IMR-90 (cell line): ENCODE data around the gene OR52W1. TPM values are rescaled to one million over a fixed set of nuclear protein-coding genes. Genes with fewer than 3 reads are reported as not detected.

ENCODE experiments used
- ATAC-seq: fragments of 200-7000 bp; cut with Tn5 transposase; 2 replicates; pipeline ENCODE4 v1.9.1; 2020; ENCODE audit warnings: low read depth, mild to moderate bottlenecking, moderate library complexity
- BruUV-seq: library from RNA; stranded (reverse); fragments of 400-500 nt; replicated peaks from 2 replicates; lab custom pipeline; 2021; lab: Mats Ljungman, UMichigan
- CTCF ChIA-PET: fragments of 300-600 bp; formaldehyde crosslinking; extraction: SDS; loops from one replicate; lab custom pipeline; 2021; ENCODE audit warnings: antibody characterized with exemption; lab: Yijun Ruan, JAX
- POLR2A ChIA-PET: fragments of 300-600 bp; sonication (Branson Sonifier 250); formaldehyde crosslinking; loops from one replicate; lab custom pipeline; 2022; ENCODE audit warnings: antibody characterized with exemption; ENCODE audit not compliant: unreplicated experiment; lab: Charles Lee
- DNase-seq: peaks from one replicate; pipeline ENCODE4 v3.0.0; 2013
- H2AFZ ChIP-seq: replicated peaks from 2 replicates; pipeline ENCODE3; 2013; ENCODE audit warnings: low read length, mild to moderate bottlenecking; ENCODE audit not compliant: poor library complexity
- H2AK5ac ChIP-seq: 2 replicates; pipeline ENCODE4 v1.6.1; 2013; ENCODE audit warnings: low read depth, low read length, inconsistent platforms
- H2AK9ac ChIP-seq: replicated peaks from 2 replicates; pipeline ENCODE3; 2013; ENCODE audit warnings: mild to moderate bottlenecking, low read depth, low read length, moderate library complexity; ENCODE audit not compliant: poor library complexity
- H2BK120ac ChIP-seq: 2 replicates; pipeline ENCODE4 v1.6.1; 2013; ENCODE audit warnings: low read depth, low read length, inconsistent platforms
- H2BK15ac ChIP-seq: 3 replicates; pipeline ENCODE4 v1.6.1; 2013; ENCODE audit warnings: low read depth, low read length, inconsistent platforms
- H2BK20ac ChIP-seq: 2 replicates; pipeline ENCODE4 v1.6.1; 2013; ENCODE audit warnings: low read depth, mild to moderate bottlenecking, inconsistent platforms, low read length, moderate library complexity
- H2BK5ac ChIP-seq: 2 replicates; pipeline ENCODE4 v1.6.1; 2013; ENCODE audit warnings: mild to moderate bottlenecking, low read depth, low read length, inconsistent platforms; ENCODE audit not compliant: poor library complexity, severe bottlenecking
- H3K14ac ChIP-seq: replicated peaks from 2 replicates; pipeline ENCODE4 v1.6.1; 2013; ENCODE audit warnings: low read depth, low read length, inconsistent platforms
- H3K18ac ChIP-seq: 2 replicates; pipeline ENCODE4 v1.6.1; 2013; ENCODE audit warnings: low read depth, low read length, control low read depth
- H3K23ac ChIP-seq: 2 replicates; pipeline ENCODE4 v1.6.1; 2013; ENCODE audit warnings: low read depth, low read length, inconsistent platforms
- H3K27ac ChIP-seq: 2 replicates; pipeline ENCODE4 v1.5.1; 2013; ENCODE audit warnings: mild to moderate bottlenecking, control low read depth, low read length; ENCODE audit not compliant: insufficient read depth
- H3K27me3 ChIP-seq: 2 replicates; pipeline ENCODE4 v1.6.1; 2013; ENCODE audit warnings: low read length; ENCODE audit not compliant: control insufficient read depth, insufficient read depth
- H3K36me3 ChIP-seq: 2 replicates; pipeline ENCODE4 v1.6.1; 2013; ENCODE audit warnings: low read length, mixed read lengths; ENCODE audit not compliant: control insufficient read depth, insufficient read depth
- H3K4ac ChIP-seq: 2 replicates; pipeline ENCODE4 v1.6.1; 2013; ENCODE audit warnings: low read depth, low read length, inconsistent platforms
- H3K4me1 ChIP-seq: 2 replicates; pipeline ENCODE4 v1.6.1; 2013; ENCODE audit warnings: low read length, mixed read lengths; ENCODE audit not compliant: control insufficient read depth, insufficient read depth
- H3K4me2 ChIP-seq: 2 replicates; pipeline ENCODE4 v1.6.1; 2013; ENCODE audit warnings: low read depth, mild to moderate bottlenecking, control low read depth, low read length, moderate library complexity
- H3K4me3 ChIP-seq: 2 replicates; pipeline ENCODE4 v1.5.1; 2013; ENCODE audit warnings: low read depth, mild to moderate bottlenecking, control low read depth, low read length, moderate library complexity; ENCODE audit not compliant: insufficient read depth
- H3K56ac ChIP-seq: 2 replicates; pipeline ENCODE4 v1.6.1; 2013; ENCODE audit warnings: low read length, inconsistent platforms; ENCODE audit not compliant: insufficient read depth; ENCODE audit errors: extremely low read depth
- H3K79me1 ChIP-seq, 2 experiments: 2 replicates each; pipeline ENCODE4 v1.6.1; 2013; ENCODE audit warnings: low read length in 2 of 2, inconsistent platforms in 1 of 2, low read depth in 1 of 2
- H3K9ac ChIP-seq: 2 replicates; pipeline ENCODE4 v1.6.1; 2013; ENCODE audit warnings: low read depth, low read length, control low read depth
- H3K9me1 ChIP-seq: 2 replicates; pipeline ENCODE4 v1.6.1; 2013; ENCODE audit warnings: low read length, inconsistent platforms; ENCODE audit not compliant: insufficient read depth
- H3K9me3 ChIP-seq: 2 replicates; pipeline ENCODE4 v1.6.1; 2013; ENCODE audit warnings: low read length; ENCODE audit not compliant: control insufficient read depth, insufficient read depth
- H4K20me1 ChIP-seq: 2 replicates; pipeline ENCODE4 v1.6.1; 2013; ENCODE audit warnings: low read length, inconsistent platforms; ENCODE audit not compliant: insufficient read depth
- H4K5ac ChIP-seq: 2 replicates; pipeline ENCODE4 v1.6.1; 2013; ENCODE audit warnings: mild to moderate bottlenecking, low read depth, low read length, control low read depth
- H4K8ac ChIP-seq, 2 experiments: 2 replicates each; pipeline ENCODE4 v1.6.1; 2013; ENCODE audit warnings: low read depth in 2 of 2, low read length in 2 of 2, control low read depth in 1 of 2, inconsistent platforms in 1 of 2
- H4K91ac ChIP-seq: 2 replicates; pipeline ENCODE4 v1.6.1; 2013; ENCODE audit warnings: low read depth, low read length, inconsistent platforms; ENCODE audit not compliant: insufficient read depth
- CEBPB ChIP-seq: IDR thresholded peaks from 2 replicates; pipeline ENCODE4 v1.6.1; 2012; ENCODE audit warnings: low read depth, low read length, improper control_type of control experiment
- ELK1 ChIP-seq: fragments of 150-350 bp; IDR thresholded peaks from 2 replicates; pipeline ENCODE4 v1.6.1; 2016; ENCODE audit warnings: low read depth, mild to moderate bottlenecking, low read length, moderate library complexity, borderline replicate concordance
- MAFK ChIP-seq: IDR thresholded peaks from 2 replicates; pipeline ENCODE4 v1.6.1; 2012; ENCODE audit warnings: low read depth, low read length, improper control_type of control experiment
- MXI1 ChIP-seq: IDR thresholded peaks from 2 replicates; pipeline ENCODE4 v1.6.1; 2012; ENCODE audit warnings: low read depth, mild to moderate bottlenecking, low read length, moderate library complexity, borderline replicate concordance
- NFE2L2 ChIP-seq: fragments of 150-350 bp; IDR thresholded peaks from 2 replicates; pipeline ENCODE4 v1.6.1; 2016; ENCODE audit warnings: low read depth, mild to moderate bottlenecking, low read length
- RAD21 ChIP-seq: IDR thresholded peaks from 2 replicates; pipeline ENCODE4 v1.6.1; 2012; ENCODE audit warnings: low read length, improper control_type of control experiment
- RFX5 ChIP-seq: IDR thresholded peaks from 2 replicates; pipeline ENCODE4 v1.8.0; 2012; ENCODE audit warnings: low read depth, mild to moderate bottlenecking, low read length, moderate library complexity
- WGBS, 2 experiments: methylation state at CpG; one replicate each; pipeline versions ENCODE4 v1.1.5 to v1.1.7; 2013; ENCODE audit warnings: missing lambda C conversion rate in 2 of 2; ENCODE audit not compliant: insufficient read length in 1 of 2; ENCODE audit errors: extremely low coverage in 2 of 2; 5-methylcytosine and 5-hydroxymethylcytosine counted together
- dilution Hi-C: fragments of 300-500 bp; cut with HindIII; formaldehyde crosslinking; loops from one replicate; pipeline ENCODE4 v1.14.3; 2018; ENCODE audit warnings: low sequenced_read_pairs; ENCODE audit not compliant: unreplicated experiment
- in situ Hi-C: fragments of 300-500 bp; cut with MboI; formaldehyde crosslinking; loops from 3 replicates; pipeline ENCODE4 v1.14.3; 2019; ENCODE audit warnings: low sequenced_read_pairs, inconsistent platforms, mixed read lengths
- intact Hi-C: fragments of 100-400 bp; cut with micrococcal nuclease; formaldehyde crosslinking; loops from 2 replicates; pipeline ENCODE4 v1.10.0; 2022
- polyA plus RNA-seq, 3 experiments: library from polyadenylated mRNA; depleted of rRNA; stranded (reverse); fragments of >200 nt; gene quantifications; 2 replicates each; pipeline ENCODE4 v1.2.3, GENCODE V29; 2012; ENCODE audit warnings: low replicate concordance in 1 of 3
- total RNA-seq: library from RNA; depleted of rRNA; stranded (reverse); fragments of >200 nt; gene quantifications from 2 replicates; pipeline ENCODE4 v1.2.3, GENCODE V29; 2012
- TF ChIP-seq, protein P1 (sequence below): fragments of 150-350 bp; IDR thresholded peaks from 2 replicates; pipeline ENCODE4 v1.6.1; 2017; ENCODE audit warnings: mild to moderate bottlenecking, antibody characterized with exemption, low read length, low read depth

Gene OR52W1
- total and polyA plus RNA-seq, 2 of the 4 experiments (the other 2 are of a cell fraction): not detected

DNA sequence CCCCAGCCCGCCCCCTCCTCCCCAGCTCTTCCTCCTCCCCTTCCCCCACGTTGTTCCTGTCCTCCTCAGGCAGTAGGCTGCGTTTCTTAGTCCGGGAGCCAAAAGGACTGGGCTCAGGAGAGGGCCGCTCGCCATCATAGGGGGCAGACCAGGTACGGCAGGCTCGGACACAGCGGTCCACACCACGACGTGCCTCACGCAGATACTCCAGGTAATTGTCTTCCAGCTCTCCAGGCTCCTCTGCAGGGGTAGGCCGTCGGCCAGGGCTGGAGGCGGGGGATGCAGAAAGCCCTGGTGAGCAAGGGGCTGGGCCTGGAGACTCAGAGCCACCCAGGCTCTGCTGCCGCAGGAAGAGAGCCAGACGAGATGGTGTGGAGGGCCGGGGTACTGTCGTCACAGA is 18.7 kb downstream of the OR52W1 start:
- H3K18ac ChIP-seq: no peak overlapping the region
- no peak overlapping the region for H3K23ac ChIP-seq
- peaks cover 3% of the 10 kb centered on the region; the same call in 1 of the 2 replicates for H4K20me1 ChIP-seq
- H3K9me3 ChIP-seq: no peaks in the 10 kb centered on the region
- H2AK5ac ChIP-seq: no peak overlapping the region
- H3K56ac ChIP-seq: no peak overlapping the region
- TF ChIP-seq MXI1 (no peak), NFE2L2 (no peak), ELK1 (no peak), RFX5 (no peak), CEBPB (no peak), MAFK (no peak), RAD21 (no peak)
- TF ChIP-seq, protein P1, sequence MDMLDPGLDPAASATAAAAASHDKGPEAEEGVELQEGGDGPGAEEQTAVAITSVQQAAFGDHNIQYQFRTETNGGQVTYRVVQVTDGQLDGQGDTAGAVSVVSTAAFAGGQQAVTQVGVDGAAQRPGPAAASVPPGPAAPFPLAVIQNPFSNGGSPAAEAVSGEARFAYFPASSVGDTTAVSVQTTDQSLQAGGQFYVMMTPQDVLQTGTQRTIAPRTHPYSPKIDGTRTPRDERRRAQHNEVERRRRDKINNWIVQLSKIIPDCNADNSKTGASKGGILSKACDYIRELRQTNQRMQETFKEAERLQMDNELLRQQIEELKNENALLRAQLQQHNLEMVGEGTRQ: no peak
- WGBS, 2 experiments: 94% methylated on average over 16 of the region's 19 CpGs; no CpG with 5 or more reads in 1 of the 2 experiments
- H3K4me2 ChIP-seq: no peak overlapping the region
- no peak overlapping the region for H3K27ac ChIP-seq
- peaks cover 5% of the 10 kb centered on the region for H3K4me1 ChIP-seq
- no peak overlapping the region for H4K91ac ChIP-seq
- H3K79me1 ChIP-seq: peaks cover 8 to 14% of the 10 kb centered on the region in 2 experiments; a peak in 3 of 4 replicates
- H3K27me3 ChIP-seq: no peaks in the 10 kb centered on the region
- H4K8ac ChIP-seq: no peak overlapping the region
- intact Hi-C loops: no loop called here
- BruUV-seq: no TSS peak
- CTCF ChIA-PET: no interaction called here
- no peak overlapping the region for H4K5ac ChIP-seq
- no peak overlapping the region for H2BK20ac ChIP-seq
- peaks cover 2% of the 10 kb centered on the region; the same call in 1 of the 2 replicates for H3K9me1 ChIP-seq
- POLR2A ChIA-PET: no interaction called here
- H3K4me3 ChIP-seq: no peak overlapping the region
- H2BK15ac ChIP-seq: no peak overlapping the region
- DNase-seq: no peak
- ATAC-seq: no peak
- H2BK5ac ChIP-seq: no peak overlapping the region
- H3K14ac ChIP-seq: no peak overlapping the region
- no peak overlapping the region for H3K9ac ChIP-seq
- no peak overlapping the region for H2AK9ac ChIP-seq
- no peak overlapping the region for H3K4ac ChIP-seq
- no peak overlapping the region for H2BK120ac ChIP-seq
- in situ Hi-C loops: no loop called here
- H2AFZ ChIP-seq: no peak overlapping the region
- peaks cover 39% of the 10 kb centered on the region for H3K36me3 ChIP-seq
- dilution Hi-C loops: no loop called here
